GM19351 (cell line): ENCODE results near the gene TMEM63A.
"Not testable (repeated sequence)": the region's sequence is repeated elsewhere in the genome, so short reads cannot be mapped to it uniquely, and the experiment has no call there.

Experiments
- ATAC-seq: cut with Tn5 transposase; IDR thresholded peaks from one replicate; pipeline ENCODE4 v1.9.1; 2021; ENCODE audit warnings: mild to moderate bottlenecking, moderate library complexity; ENCODE audit not compliant: unreplicated experiment

The TMEM63A gene

GRCh38 chr1:225806736-225807135 lies 75.4 kb downstream of the TMEM63A start:
- ATAC-seq: not testable (repeated sequence)

GRCh38 chr1:225806249-225806648 lies 75.9 kb downstream of the TMEM63A start:
- ATAC-seq: no peak

GRCh38 chr1:225801146-225801545 lies 81.0 kb downstream of the TMEM63A start:
- ATAC-seq: not testable (repeated sequence)

- ATAC-seq: not testable (repeated sequence)
Measured at GRCh38 chr1:225796097-225796496, 86.1 kb downstream of the TMEM63A start.
